SK-N-SH treated with all-trans-retinoic acid at 6 μM for 48 hours (cell line): ENCODE measurements around the gene CRAMP1.

Experiments used
- ATAC-seq: fragments of 200-7000 bp; cut with Tn5 transposase; 3 replicates; pipeline ENCODE4 v1.9.1; 2020; ENCODE audit warnings: mild to moderate bottlenecking, moderate library complexity
- ARNTL ChIP-seq: fragments of 450-650 bp; formaldehyde crosslinking; IDR thresholded peaks from 2 replicates; pipeline ENCODE4 v1.5.0; 2020; ENCODE audit warnings: low read depth, mild to moderate bottlenecking, moderate library complexity, borderline replicate concordance
- BACH2 ChIP-seq: fragments of 250-450 bp; sonication (Bioruptor Pico); IDR thresholded peaks from 2 replicates; pipeline ENCODE4 v1.9.0; 2021; ENCODE audit warnings: mild to moderate bottlenecking, borderline replicate concordance
- CREB5 ChIP-seq: fragments of 250-450 bp; sonication (Bioruptor Pico); IDR thresholded peaks from 2 replicates; pipeline ENCODE4 v1.5.1; 2020; ENCODE audit warnings: low read depth, mild to moderate bottlenecking, moderate library complexity
- CSRNP3 ChIP-seq: fragments of 250-450 bp; sonication (Bioruptor Pico); IDR thresholded peaks from 2 replicates; pipeline ENCODE4 v1.5.1; 2021; ENCODE audit warnings: mild to moderate bottlenecking, moderate library complexity
- ESRRG ChIP-seq: fragments of 250-450 bp; sonication (Bioruptor Pico); IDR thresholded peaks from 2 replicates; pipeline ENCODE4 v1.6.1; 2021; ENCODE audit warnings: mild to moderate bottlenecking
- GLIS3 ChIP-seq: fragments of 250-450 bp; sonication (Bioruptor Pico); IDR thresholded peaks from 2 replicates; pipeline ENCODE4 v1.5.0; 2020; ENCODE audit warnings: mild to moderate bottlenecking, moderate library complexity
- ISL1 ChIP-seq: fragments of 250-450 bp; sonication (Bioruptor Pico); IDR thresholded peaks from 2 replicates; pipeline ENCODE4 v2.1.2; 2022; ENCODE audit warnings: mild to moderate bottlenecking, moderate library complexity
- OSR1 ChIP-seq: fragments of 250-450 bp; sonication (Bioruptor Pico); IDR thresholded peaks from 2 replicates; pipeline ENCODE4 v1.8.0; 2022; ENCODE audit warnings: moderate library complexity, mild to moderate bottlenecking, inconsistent platforms
- PATZ1 ChIP-seq: fragments of 250-450 bp; sonication (Bioruptor Pico); IDR thresholded peaks from 2 replicates; pipeline ENCODE4 v1.8.0; 2020; ENCODE audit warnings: mild to moderate bottlenecking, moderate library complexity, borderline replicate concordance
- POU6F1 ChIP-seq: fragments of 250-450 bp; sonication (Bioruptor Pico); IDR thresholded peaks from 2 replicates; pipeline ENCODE4 v1.8.0; 2021; ENCODE audit warnings: low read depth, mild to moderate bottlenecking, moderate library complexity, borderline replicate concordance
- PPARA ChIP-seq: fragments of 250-450 bp; sonication (Bioruptor Pico); IDR thresholded peaks from 2 replicates; pipeline ENCODE4 v1.5.0; 2020; ENCODE audit warnings: mild to moderate bottlenecking, borderline replicate concordance
- TCF4 ChIP-seq: fragments of 250-450 bp; sonication (Bioruptor Pico); IDR thresholded peaks from 2 replicates; pipeline ENCODE4 v1.8.0; 2021; ENCODE audit warnings: mild to moderate bottlenecking, moderate library complexity, borderline replicate concordance
- TOX ChIP-seq: fragments of 250-450 bp; sonication (Bioruptor Pico); IDR thresholded peaks from 2 replicates; pipeline ENCODE4 v1.8.0; 2021; ENCODE audit warnings: mild to moderate bottlenecking, moderate library complexity, borderline replicate concordance
- ZC3H10 ChIP-seq: fragments of 250-450 bp; sonication (Bioruptor Pico); IDR thresholded peaks from 2 replicates; pipeline ENCODE4 v1.5.1; 2021; ENCODE audit warnings: mild to moderate bottlenecking, moderate library complexity
- ZFP3 ChIP-seq: fragments of 250-450 bp; sonication (Bioruptor Pico); IDR thresholded peaks from 2 replicates; pipeline ENCODE4 v1.5.0; 2020; ENCODE audit warnings: mild to moderate bottlenecking, moderate library complexity
- ZFP30 ChIP-seq: fragments of 450-650 bp; formaldehyde crosslinking; IDR thresholded peaks from 2 replicates; pipeline ENCODE4 v1.5.0; 2022; ENCODE audit warnings: mild to moderate bottlenecking, moderate library complexity
- ZNF565 ChIP-seq: fragments of 450-650 bp; formaldehyde crosslinking; conservative IDR thresholded peaks from 2 replicates; pipeline ENCODE4 v1.5.0; 2020; ENCODE audit warnings: low read depth, mild to moderate bottlenecking, moderate library complexity
- ZNF70 ChIP-seq: fragments of 450-650 bp; formaldehyde crosslinking; IDR thresholded peaks from 2 replicates; pipeline ENCODE4 v1.5.0; 2020; ENCODE audit warnings: mild to moderate bottlenecking, moderate library complexity
- ZNF8 ChIP-seq: fragments of 450-650 bp; formaldehyde crosslinking; IDR thresholded peaks from 2 replicates; pipeline ENCODE4 v1.5.0; 2020; ENCODE audit warnings: mild to moderate bottlenecking, moderate library complexity

CRAMP1 gene

GRCh38 chr16:1612320-1613111, at the start of gene CRAMP1:
TSS of gene CRAMP1 (plus strand) at chr16:1612360. CDS start at chr16:1614640, 2,280 bp downstream.
- TF ChIP-seq ARNTL (CRISPR knock-in tag) = no peak
- TF ChIP-seq BACH2 (CRISPR knock-in tag) = no peak
- TF ChIP-seq GLIS3 (CRISPR knock-in tag) = no peak
- no peak for TF ChIP-seq ZFP3 (CRISPR knock-in tag)
- no peak for TF ChIP-seq ESRRG
- ATAC-seq = no peak

- no peak for ATAC-seq
- TF ChIP-seq CSRNP3 (CRISPR knock-in tag) = no peak
- no peak for TF ChIP-seq ISL1 (CRISPR knock-in tag)
- no peak for TF ChIP-seq POU6F1
- no peak for TF ChIP-seq ESRRG
- no peak for TF ChIP-seq ZFP3 (CRISPR knock-in tag)
- TF ChIP-seq ZC3H10 = no peak
- no peak for TF ChIP-seq ARNTL (CRISPR knock-in tag)
- TF ChIP-seq ZNF70 (CRISPR knock-in tag) = no peak
- TF ChIP-seq OSR1 = no peak
- no peak for TF ChIP-seq PATZ1 (CRISPR knock-in tag)
- no peak for TF ChIP-seq TOX (CRISPR knock-in tag)
- no peak for TF ChIP-seq TCF4 (CRISPR knock-in tag)
- TF ChIP-seq ZFP30 (CRISPR knock-in tag) = no peak
These were observed 48.4 kb upstream of the CRAMP1 start for GRCh38 chr16:1563786-1564185.

- TF ChIP-seq TOX (CRISPR knock-in tag) (no peak), ZNF8 (CRISPR knock-in tag) (no peak)
- ATAC-seq = no peak
These were observed 47.8 kb upstream of the CRAMP1 start for GRCh38 chr16:1564325-1564724.

GRCh38 chr16:1565083-1565805, 46.9 kb upstream of the CRAMP1 start:
- no peak for ATAC-seq
- TF ChIP-seq ZC3H10 (no peak), BACH2 (CRISPR knock-in tag) (no peak), ZFP30 (CRISPR knock-in tag) (no peak), ISL1 (CRISPR knock-in tag) (no peak), CSRNP3 (CRISPR knock-in tag) (no peak), TOX (CRISPR knock-in tag) (no peak), ZNF565 (CRISPR knock-in tag) (no peak), ZFP3 (CRISPR knock-in tag) (no peak), CREB5 (no peak), ZNF8 (CRISPR knock-in tag) (no peak), PATZ1 (CRISPR knock-in tag) (no peak), PPARA (CRISPR knock-in tag) (no peak), ARNTL (CRISPR knock-in tag) (no peak)
